GM12874 (cell line): Measurements from ENCODE around the gene PRR20G.

Source experiments
- CTCF ChIP-seq: IDR thresholded peaks from 2 replicates; pipeline ENCODE4 v1.5.1; 2011; ENCODE audit warnings: low read depth, mild to moderate bottlenecking, control low read depth, low read length, moderate library complexity; ENCODE audit not compliant: insufficient read depth

The PRR20G gene

GRCh38 chr3:127286571-127287140 is 1.2 kb downstream of the PRR20G start:
- no peak for TF ChIP-seq CTCF

- no peak for TF ChIP-seq CTCF
Measured at GRCh38 chr3:127284258-127284657, 3.6 kb downstream of the PRR20G start.

GRCh38 chr3:127277561-127277960 is 10.3 kb downstream of the PRR20G start:
- no peak for TF ChIP-seq CTCF

- TF ChIP-seq CTCF: no peak
Measured at GRCh38 chr3:127276995-127277394, 10.9 kb downstream of the PRR20G start.

- TF ChIP-seq CTCF: no peak
Measured at GRCh38 chr3:127276396-127276795, 11.4 kb downstream of the PRR20G start.

GRCh38 chr3:127275287-127275781 is 12.5 kb downstream of the PRR20G start:
- TF ChIP-seq CTCF: no peak

- TF ChIP-seq CTCF: no peak
Measured at GRCh38 chr3:127274200-127274760, 13.6 kb downstream of the PRR20G start.
